Esophagus muscularis mucosa (tissue), 4 donors: ENCODE results near the gene RNF220.

Source experiments
- CTCF ChIP-seq, 3 experiments: fragments of 200-600 bp in 2 of 3; fragments of 450-650 bp in 1 of 3; sonication (generic) in 2 of 3; IDR thresholded peaks; one replicate each; pipeline ENCODE4 v1.5.1; 2017 to 2019; ENCODE audit warnings: antibody characterized with exemption in 3 of 3, mild to moderate bottlenecking in 2 of 3, moderate library complexity in 1 of 3
- EP300 ChIP-seq: sonication (generic); formaldehyde crosslinking; IDR thresholded peaks from one replicate; pipeline ENCODE4 v1.6.1; 2017; ENCODE audit warnings: antibody characterized with exemption
- POLR2A ChIP-seq: fragments of 450-650 bp; IDR thresholded peaks from one replicate; pipeline ENCODE4 v1.6.1; 2017; ENCODE audit warnings: antibody characterized with exemption, moderate library complexity, mild to moderate bottlenecking, low read depth
- POLR2AphosphoS5 ChIP-seq, 2 donors: sonication (generic); formaldehyde crosslinking; IDR thresholded peaks; one replicate each; pipeline ENCODE4 v1.6.1; 2017; ENCODE audit warnings: antibody characterized with exemption in 2 of 2

GRCh38 chr1:44359234-44359935, 45.7 kb upstream of the RNF220 start:
- TF ChIP-seq CTCF (IDR thresholded peaks at IDR 0.05) (no peak), POLR2AphosphoS5 (IDR thresholded peaks at IDR 0.05) (no peak), POLR2A (no peak), EP300 (no peak)
